K562 (cell line): ENCODE measurements around the gene DYSF. TPM values are rescaled to one million over a fixed set of nuclear protein-coding genes. Genes with fewer than 3 reads are reported as not detected.

Experiments
- ATAC-seq: fragments of 200-7000 bp; cut with Tn5 transposase; 3 replicates; pipeline ENCODE4 v1.9.1; 2020; ENCODE audit warnings: moderate library complexity
- BruUV-seq: library from RNA; stranded (reverse); fragments of 400-500 nt; replicated peaks from 2 replicates; lab custom pipeline; 2021; lab: Mats Ljungman, UMichigan
- CTCF ChIA-PET: fragments of 300-600 bp; formaldehyde crosslinking; extraction: SDS; loops from one replicate; lab custom pipeline; 2021; ENCODE audit warnings: low intra/inter-chr PET ratio; lab: Yijun Ruan, JAX
- POLR2A ChIA-PET: fragments of 300-600, 350-650 bp; sonication (Branson Sonifier 250); formaldehyde crosslinking; extraction: SDS; loops from one replicate; lab custom pipeline; 2021; ENCODE audit warnings: antibody characterized with exemption, inconsistent platforms; lab: Yijun Ruan, JAX
- DNase-seq, 4 experiments: peaks; one replicate each; pipeline versions ENCODE4 v3.0.0 to v3.0.0-alpha.2; 2011 to 2018; ENCODE audit warnings: low spot score in 3 of 4, mixed read lengths in 3 of 4; ENCODE audit errors: extremely low read depth in 1 of 4
- FAIRE-seq: peaks from 2 replicates; lab custom pipeline; 2011; peaks lifted over from hg19 to GRCh38; lab: Jason Lieb, UNC
- H2AFZ ChIP-seq: 2 replicates; pipeline ENCODE4 v1.6.0; 2011; ENCODE audit warnings: low read depth, low read length, control low read depth, inconsistent platforms
- H3K27ac ChIP-seq: fragments of 200-600 bp; 3 replicates; pipeline ENCODE4 v1.8.0; 2011; ENCODE audit warnings: low read depth, mild to moderate bottlenecking, control low read depth, inconsistent platforms, low read length, moderate library complexity, mixed read lengths; ENCODE audit errors: extremely low read depth
- H3K27me3 ChIP-seq, 2 experiments: fragments of 300-600 bp in 1 of 2; 2 replicates in 1 of 2; 3 replicates in 1 of 2; pipeline versions ENCODE4 v1.6.0 to v1.8.0; 2011; ENCODE audit warnings: inconsistent platforms in 2 of 2, low read length in 2 of 2, mild to moderate bottlenecking in 1 of 2, mixed read lengths in 1 of 2, moderate library complexity in 1 of 2; ENCODE audit not compliant: control insufficient read depth in 2 of 2, insufficient read depth in 2 of 2
- H3K36me3 ChIP-seq: fragments of 300-600 bp; 3 replicates; pipeline ENCODE4 v1.8.0; 2011; ENCODE audit warnings: mild to moderate bottlenecking, low read length, inconsistent platforms; ENCODE audit not compliant: control insufficient read depth, insufficient read depth
- H3K4me1 ChIP-seq, 2 experiments: fragments of 200-600 bp in 1 of 2; replicated peaks in 1 of 2; 2 replicates in 1 of 2; 3 replicates in 1 of 2; pipeline versions ENCODE4 v1.5.1 to v1.8.0; 2011; ENCODE audit warnings: inconsistent platforms in 2 of 2, low read length in 2 of 2, mild to moderate bottlenecking in 1 of 2, mixed read lengths in 1 of 2, moderate library complexity in 1 of 2; ENCODE audit not compliant: control insufficient read depth in 2 of 2, insufficient read depth in 2 of 2
- H3K4me2 ChIP-seq: 2 replicates; pipeline ENCODE4 v1.6.1; 2011; ENCODE audit warnings: low read length, control low read depth, inconsistent platforms, mixed read lengths; ENCODE audit not compliant: insufficient read depth
- H3K4me3 ChIP-seq: fragments of 200-600 bp; sonication (generic), shearing (Covaris generic); 2 replicates; pipeline ENCODE4 v1.5.1; 2016; ENCODE audit warnings: control low read depth, inconsistent platforms
- H3K79me2 ChIP-seq: fragments of 200-600 bp; 3 replicates; pipeline ENCODE4 v1.8.0; 2011; ENCODE audit warnings: low read length, inconsistent platforms; ENCODE audit not compliant: control insufficient read depth, insufficient read depth
- H3K9ac ChIP-seq, 2 experiments: 2 replicates each; pipeline versions ENCODE4 v1.6.0 to v1.6.1; 2011; ENCODE audit warnings: low read depth in 2 of 2, low read length in 2 of 2, control low read depth in 1 of 2, inconsistent platforms in 1 of 2, mild to moderate bottlenecking in 1 of 2, mixed read lengths in 1 of 2; ENCODE audit not compliant: insufficient read depth in 1 of 2
- H3K9me1 ChIP-seq: one replicate; pipeline ENCODE4 v1.6.0; 2011; ENCODE audit warnings: inconsistent platforms, mild to moderate bottlenecking, low read length, moderate library complexity; ENCODE audit not compliant: control insufficient read depth, insufficient read depth
- H3K9me3 ChIP-seq: replicated peaks from 2 replicates; pipeline ENCODE4 v1.5.1; 2011; ENCODE audit warnings: low read depth, low read length, inconsistent platforms; ENCODE audit not compliant: control insufficient read depth, insufficient read depth
- H4K20me1 ChIP-seq: replicated peaks from 2 replicates; pipeline ENCODE4 v1.6.1; 2011; ENCODE audit warnings: low read length, inconsistent platforms, mixed read lengths; ENCODE audit not compliant: control insufficient read depth, insufficient read depth
- ARID3B ChIP-seq: fragments of 250-450 bp; sonication (Bioruptor Pico); IDR thresholded peaks from 2 replicates; pipeline ENCODE4 v1.4.0; 2020; ENCODE audit warnings: borderline replicate concordance
- FOXP4 ChIP-seq: sonication (generic); formaldehyde crosslinking; IDR thresholded peaks from 2 replicates; pipeline ENCODE4 v1.8.0; 2022; ENCODE audit warnings: mild to moderate bottlenecking, missing genetic modification reagents, borderline replicate concordance
- ILF3 ChIP-seq: fragments of 450-650 bp; IDR thresholded peaks from 2 replicates; pipeline ENCODE4 v1.6.1; 2018; ENCODE audit warnings: antibody characterized with exemption, mild to moderate bottlenecking, moderate library complexity, borderline replicate concordance
- SMARCA4 ChIP-seq: fragments of 450-650 bp; IDR thresholded peaks from 2 replicates; pipeline ENCODE4 v1.6.1; 2016
- STAG1 ChIP-seq: sonication (generic); formaldehyde crosslinking; IDR thresholded peaks from 2 replicates; pipeline ENCODE4 v1.5.0; 2020; ENCODE audit warnings: missing genetic modification reagents, borderline replicate concordance
- ZNF384 ChIP-seq: IDR thresholded peaks from 2 replicates; pipeline ENCODE4 v1.6.1; 2012; ENCODE audit warnings: low read depth, low read length, improper control_type of control experiment
- WGBS: fragments of 100-300 bp; shearing (Covaris generic); methylation state at CpG from one replicate; pipeline ENCODE4 v1.1.6; 2016; ENCODE audit warnings: low coverage, mixed read lengths; ENCODE audit not compliant: insufficient coverage; ENCODE audit errors: missing lambda C conversion rate; 5-methylcytosine and 5-hydroxymethylcytosine counted together
- in situ Hi-C: fragments of 300-500 bp; cut with MboI; formaldehyde crosslinking; loops from 4 replicates; pipeline ENCODE4 v1.15.0; 2018; ENCODE audit warnings: inconsistent platforms, mixed read lengths
- intact Hi-C: fragments of 100-400 bp; cut with micrococcal nuclease; formaldehyde crosslinking; loops from 2 replicates; pipeline ENCODE4 v1.14.2; 2022
- polyA plus RNA-seq, 8 experiments: library from polyadenylated mRNA; depleted of rRNA in 4 of 8; stranded (reverse) in 5 of 8; unstranded in 3 of 8; fragments of >200 nt; fragmentation: Nextera tagmentation in 2 of 8; fragmentation: Illumina TruSeq in 1 of 8; extraction: Ambion mirVana in 2 of 8; extraction: Trizol in 1 of 8; gene quantifications; 2 replicates each; pipeline versions ENCODE4 v1.2.1 to v1.2.3, GENCODE V29; 2011 to 2014; ENCODE audit warnings: inconsistent platforms in 1 of 8, missing spikeins in 1 of 8
- total RNA-seq, 7 experiments: library from RNA; depleted of rRNA in 6 of 7; stranded (reverse); fragments of >200 nt in 6 of 7; fragmentation: Illumina TruSeq in 2 of 7; extraction: Trizol in 2 of 7; gene quantifications; 2 replicates each; pipeline versions ENCODE4 v1.2.1 to v1.2.3, GENCODE V29; 2011 to 2021; ENCODE audit warnings: low replicate concordance in 1 of 7
- TF ChIP-seq, protein P1 (sequence below): fragments of 450-650 bp; IDR thresholded peaks from 2 replicates; pipeline ENCODE4 v1.6.1; 2017; ENCODE audit warnings: antibody characterized with exemption, mild to moderate bottlenecking

DYSF gene
- total and polyA plus RNA-seq, 9 of the 15 experiments (the other 6 are each of a cell fraction or from before 2014, with no cell fraction given), result 0.01 to 0.80 (median 0.29) TPM

- Histone ChIP-seq H3K79me2 (no peaks in the 10 kb centered on the region), H3K27ac (no peak overlapping the region), H3K9me1 (no peaks in the 10 kb centered on the region), H3K36me3 (no peaks in the 10 kb centered on the region), H3K9ac (no peak overlapping the region), H3K4me3 (no peak overlapping the region), H3K9me3 (no peaks in the 10 kb centered on the region), H2AFZ (no peak overlapping the region), H3K4me1 (no peaks in the 10 kb centered on the region), H3K4me2 (no peak overlapping the region), H4K20me1 (peaks cover 6% of the 10 kb centered on the region), H3K27me3 (peaks cover 0 to 57% of the 10 kb centered on the region in 2 experiments)
- no TSS peak for BruUV-seq
- intact Hi-C loops (loop anchor here (5.0 kb wide), 2 partner anchors 291 to 356 kb away; no protein-coding TSS in a partner anchor), in situ Hi-C loops (no loop called here)
- FAIRE-seq (no peak), DNase-seq (no peak), ATAC-seq (no peak)
- CTCF ChIA-PET, result no interaction called here
- TF ChIP-seq, protein P1, sequence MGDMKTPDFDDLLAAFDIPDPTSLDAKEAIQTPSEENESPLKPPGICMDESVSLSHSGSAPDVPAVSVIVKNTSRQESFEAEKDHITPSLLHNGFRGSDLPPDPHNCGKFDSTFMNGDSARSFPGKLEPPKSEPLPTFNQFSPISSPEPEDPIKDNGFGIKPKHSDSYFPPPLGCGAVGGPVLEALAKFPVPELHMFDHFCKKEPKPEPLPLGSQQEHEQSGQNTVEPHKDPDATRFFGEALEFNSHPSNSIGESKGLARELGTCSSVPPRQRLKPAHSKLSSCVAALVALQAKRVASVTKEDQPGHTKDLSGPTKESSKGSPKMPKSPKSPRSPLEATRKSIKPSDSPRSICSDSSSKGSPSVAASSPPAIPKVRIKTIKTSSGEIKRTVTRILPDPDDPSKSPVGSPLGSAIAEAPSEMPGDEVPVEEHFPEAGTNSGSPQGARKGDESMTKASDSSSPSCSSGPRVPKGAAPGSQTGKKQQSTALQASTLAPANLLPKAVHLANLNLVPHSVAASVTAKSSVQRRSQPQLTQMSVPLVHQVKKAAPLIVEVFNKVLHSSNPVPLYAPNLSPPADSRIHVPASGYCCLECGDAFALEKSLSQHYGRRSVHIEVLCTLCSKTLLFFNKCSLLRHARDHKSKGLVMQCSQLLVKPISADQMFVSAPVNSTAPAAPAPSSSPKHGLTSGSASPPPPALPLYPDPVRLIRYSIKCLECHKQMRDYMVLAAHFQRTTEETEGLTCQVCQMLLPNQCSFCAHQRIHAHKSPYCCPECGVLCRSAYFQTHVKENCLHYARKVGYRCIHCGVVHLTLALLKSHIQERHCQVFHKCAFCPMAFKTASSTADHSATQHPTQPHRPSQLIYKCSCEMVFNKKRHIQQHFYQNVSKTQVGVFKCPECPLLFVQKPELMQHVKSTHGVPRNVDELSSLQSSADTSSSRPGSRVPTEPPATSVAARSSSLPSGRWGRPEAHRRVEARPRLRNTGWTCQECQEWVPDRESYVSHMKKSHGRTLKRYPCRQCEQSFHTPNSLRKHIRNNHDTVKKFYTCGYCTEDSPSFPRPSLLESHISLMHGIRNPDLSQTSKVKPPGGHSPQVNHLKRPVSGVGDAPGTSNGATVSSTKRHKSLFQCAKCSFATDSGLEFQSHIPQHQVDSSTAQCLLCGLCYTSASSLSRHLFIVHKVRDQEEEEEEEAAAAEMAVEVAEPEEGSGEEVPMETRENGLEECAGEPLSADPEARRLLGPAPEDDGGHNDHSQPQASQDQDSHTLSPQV, result no peak
- TF ChIP-seq SMARCA4 (no peak), ILF3 (no peak), STAG1 (CRISPR knock-in tag) (no peak), ARID3B (CRISPR knock-in tag) (no peak), ZNF384 (no peak), FOXP4 (CRISPR knock-in tag) (no peak)
- WGBS, result 4% methylated on average over 8 of the region's 11 CpGs
- POLR2A ChIA-PET, result interaction anchor here (0.8 kb wide), 1 partner anchor 12 kb away, joined by 3 read pairs; no protein-coding TSS in a partner anchor
Observed at GRCh38 chr2:71513096-71513495, 59.7 kb downstream of the DYSF start.
